ENCODE measurements around the gene PRRC2B. TPM values are rescaled to one million over a fixed set of nuclear protein-coding genes. Genes with fewer than 3 reads are reported as not detected.
"Not testable (repeated sequence)": the region's sequence is repeated elsewhere in the genome, so short reads cannot be mapped to it uniquely, and the experiment has no call there.

PRRC2B gene
- total and polyA plus RNA-seq, 2 experiments from 2014 or later = 45.0 to 193 TPM

- TF ChIP-seq, protein P1, sequence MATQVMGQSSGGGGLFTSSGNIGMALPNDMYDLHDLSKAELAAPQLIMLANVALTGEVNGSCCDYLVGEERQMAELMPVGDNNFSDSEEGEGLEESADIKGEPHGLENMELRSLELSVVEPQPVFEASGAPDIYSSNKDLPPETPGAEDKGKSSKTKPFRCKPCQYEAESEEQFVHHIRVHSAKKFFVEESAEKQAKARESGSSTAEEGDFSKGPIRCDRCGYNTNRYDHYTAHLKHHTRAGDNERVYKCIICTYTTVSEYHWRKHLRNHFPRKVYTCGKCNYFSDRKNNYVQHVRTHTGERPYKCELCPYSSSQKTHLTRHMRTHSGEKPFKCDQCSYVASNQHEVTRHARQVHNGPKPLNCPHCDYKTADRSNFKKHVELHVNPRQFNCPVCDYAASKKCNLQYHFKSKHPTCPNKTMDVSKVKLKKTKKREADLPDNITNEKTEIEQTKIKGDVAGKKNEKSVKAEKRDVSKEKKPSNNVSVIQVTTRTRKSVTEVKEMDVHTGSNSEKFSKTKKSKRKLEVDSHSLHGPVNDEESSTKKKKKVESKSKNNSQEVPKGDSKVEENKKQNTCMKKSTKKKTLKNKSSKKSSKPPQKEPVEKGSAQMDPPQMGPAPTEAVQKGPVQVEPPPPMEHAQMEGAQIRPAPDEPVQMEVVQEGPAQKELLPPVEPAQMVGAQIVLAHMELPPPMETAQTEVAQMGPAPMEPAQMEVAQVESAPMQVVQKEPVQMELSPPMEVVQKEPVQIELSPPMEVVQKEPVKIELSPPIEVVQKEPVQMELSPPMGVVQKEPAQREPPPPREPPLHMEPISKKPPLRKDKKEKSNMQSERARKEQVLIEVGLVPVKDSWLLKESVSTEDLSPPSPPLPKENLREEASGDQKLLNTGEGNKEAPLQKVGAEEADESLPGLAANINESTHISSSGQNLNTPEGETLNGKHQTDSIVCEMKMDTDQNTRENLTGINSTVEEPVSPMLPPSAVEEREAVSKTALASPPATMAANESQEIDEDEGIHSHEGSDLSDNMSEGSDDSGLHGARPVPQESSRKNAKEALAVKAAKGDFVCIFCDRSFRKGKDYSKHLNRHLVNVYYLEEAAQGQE (IDR thresholded peaks at IDR 0.05; ENCODE audit: unreplicated experiment) = no peak
- TF ChIP-seq ETS1 (IDR thresholded peaks at IDR 0.05) (no peak), ZNF114 (CRISPR knock-in tag; IDR thresholded peaks at IDR 0.05) (no peak), JUNB (IDR thresholded peaks at IDR 0.05; ENCODE audit: unreplicated experiment) (no peak), STAT1 (IDR thresholded peaks at IDR 0.05; ENCODE audit: unreplicated experiment) (no peak), POLR2AphosphoS5 (IDR thresholded peaks at IDR 0.05; ENCODE audit: low read depth) (no peak; the same call in 1 of the 2 replicates)
Measured at GRCh38 chr9:131470581-131470991, 76.7 kb downstream of the PRRC2B start (continued).

- not testable (repeated sequence) for DNase-seq (ENCODE audit: low spot score); ATAC-seq; H3K4me3 ChIP-seq; H3K4me1 Mint-ChIP-seq; H3K9me2 ChIP-seq (ENCODE audit: insufficient read depth); H3K4me1 ChIP-seq (ENCODE audit: insufficient read depth); H3K27me3 ChIP-seq (ENCODE audit: insufficient read depth); H3K27ac Mint-ChIP-seq; H3K27ac ChIP-seq (ENCODE audit: low read depth); H3K4me3 Mint-ChIP-seq; H3K9me3 Mint-ChIP-seq; H2AFZ ChIP-seq; H3K4me2 ChIP-seq
- Histone ChIP-seq H3K79me2 (replicated peaks; ENCODE audit: insufficient read depth) (peaks cover 65% of the 10 kb centered on the region), H3K36me3 (ENCODE audit: insufficient read depth) (peaks cover 88% of the 10 kb centered on the region), H3F3A (replicated peaks; ENCODE audit: low read depth) (peaks cover 32% of the 10 kb centered on the region; the same call in 1 of the 2 replicates), H4K20me1 (replicated peaks; ENCODE audit: insufficient read depth) (peaks cover 53% of the 10 kb centered on the region)
- Mint-ChIP-seq H3K27me3 (ENCODE audit: insufficient read depth, low read depth, poor library complexity) (peaks cover 28% of the 10 kb centered on the region), H3K36me3 (ENCODE audit: low read depth) (peaks cover 92% of the 10 kb centered on the region)
Measured at GRCh38 chr9:131472085-131472484, 78.2 kb downstream of the PRRC2B start.

GRCh38 chr9:131473198-131473885 is 79.5 kb downstream of the PRRC2B start:
- Mint-ChIP-seq H3K4me1 (0 out of 3 replicates have a peak, but pooled peaks cover 2% of the 10 kb centered on the region), H3K4me3 (no peak overlapping the region), H3K27ac (no peak overlapping the region), H3K27me3 (ENCODE audit: insufficient read depth, low read depth, poor library complexity) (peaks cover 34% of the 10 kb centered on the region), H3K9me3 (no peaks in the 10 kb centered on the region; the same call in 2 of the 3 replicates), H3K36me3 (ENCODE audit: low read depth) (peaks cover 93% of the 10 kb centered on the region)
- ATAC-seq (no peak), DNase-seq (ENCODE audit: low spot score) (no peak)
- H3K4me2 ChIP-seq = no peak overlapping the region
- H3K9me2 ChIP-seq (ENCODE audit: insufficient read depth) = no peaks in the 10 kb centered on the region
- no peak overlapping the region for H3K27ac ChIP-seq (ENCODE audit: low read depth)
- peaks cover 80% of the 10 kb centered on the region for H3K36me3 ChIP-seq (ENCODE audit: insufficient read depth)
- H3K27me3 ChIP-seq (ENCODE audit: insufficient read depth) = no peaks in the 10 kb centered on the region
- peaks cover 53% of the 10 kb centered on the region for H3K79me2 ChIP-seq (replicated peaks; ENCODE audit: insufficient read depth)
- no peak overlapping the region for H3K4me3 ChIP-seq
- peaks cover 44% of the 10 kb centered on the region for H4K20me1 ChIP-seq (replicated peaks; ENCODE audit: insufficient read depth)
- H2AFZ ChIP-seq = no peak overlapping the region
- peaks cover 41% of the 10 kb centered on the region for H3F3A ChIP-seq (replicated peaks; ENCODE audit: low read depth)
- no peaks in the 10 kb centered on the region for H3K4me1 ChIP-seq (ENCODE audit: insufficient read depth)
- TF ChIP-seq, protein P2, sequence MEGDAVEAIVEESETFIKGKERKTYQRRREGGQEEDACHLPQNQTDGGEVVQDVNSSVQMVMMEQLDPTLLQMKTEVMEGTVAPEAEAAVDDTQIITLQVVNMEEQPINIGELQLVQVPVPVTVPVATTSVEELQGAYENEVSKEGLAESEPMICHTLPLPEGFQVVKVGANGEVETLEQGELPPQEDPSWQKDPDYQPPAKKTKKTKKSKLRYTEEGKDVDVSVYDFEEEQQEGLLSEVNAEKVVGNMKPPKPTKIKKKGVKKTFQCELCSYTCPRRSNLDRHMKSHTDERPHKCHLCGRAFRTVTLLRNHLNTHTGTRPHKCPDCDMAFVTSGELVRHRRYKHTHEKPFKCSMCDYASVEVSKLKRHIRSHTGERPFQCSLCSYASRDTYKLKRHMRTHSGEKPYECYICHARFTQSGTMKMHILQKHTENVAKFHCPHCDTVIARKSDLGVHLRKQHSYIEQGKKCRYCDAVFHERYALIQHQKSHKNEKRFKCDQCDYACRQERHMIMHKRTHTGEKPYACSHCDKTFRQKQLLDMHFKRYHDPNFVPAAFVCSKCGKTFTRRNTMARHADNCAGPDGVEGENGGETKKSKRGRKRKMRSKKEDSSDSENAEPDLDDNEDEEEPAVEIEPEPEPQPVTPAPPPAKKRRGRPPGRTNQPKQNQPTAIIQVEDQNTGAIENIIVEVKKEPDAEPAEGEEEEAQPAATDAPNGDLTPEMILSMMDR (conservative IDR thresholded peaks at IDR 0.05; ENCODE audit: low read depth in 2 of 2) = no peak
- TF ChIP-seq EZH2phosphoT487 (IDR thresholded peaks at IDR 0.05; ENCODE audit: unreplicated experiment) = no peak
- TF ChIP-seq, protein P1 (IDR thresholded peaks at IDR 0.05; ENCODE audit: unreplicated experiment) = no peak
